ENCODE data around the gene PUS1.
"Not testable (repeated sequence)": the region's sequence is repeated elsewhere in the genome, so short reads cannot be mapped to it uniquely, and the experiment has no call there.

Gene PUS1

GRCh38 chr12:131960590-131961325, 31.7 kb downstream of the PUS1 start:
- not testable (repeated sequence) for DNase-seq (ENCODE audit: low read depth)

GRCh38 chr12:131961328-131961727, 32.3 kb downstream of the PUS1 start:
- not testable (repeated sequence) for DNase-seq (ENCODE audit: low read depth)

DNA sequence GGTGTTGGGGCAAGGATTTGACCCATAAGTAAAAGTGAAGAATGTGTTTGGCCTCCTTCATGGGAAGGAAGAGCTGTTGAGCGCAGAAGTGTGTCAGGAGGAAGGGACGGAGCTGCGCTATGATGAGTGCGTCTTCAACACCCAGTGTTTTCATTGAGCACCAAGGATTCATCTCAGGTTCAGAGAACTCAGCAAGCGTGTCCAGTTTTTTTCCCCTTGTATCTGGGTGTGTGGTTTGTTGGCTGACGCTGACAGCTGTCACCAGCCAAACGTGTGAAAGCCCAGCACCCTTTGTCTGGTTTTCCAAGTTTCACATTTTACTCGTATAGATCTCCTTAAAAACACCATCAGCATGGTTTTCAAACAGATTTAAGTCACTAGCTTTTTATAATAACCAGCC, 33.0 kb downstream of the PUS1 start:
- no peak for DNase-seq (ENCODE audit: low read depth)

DNA sequence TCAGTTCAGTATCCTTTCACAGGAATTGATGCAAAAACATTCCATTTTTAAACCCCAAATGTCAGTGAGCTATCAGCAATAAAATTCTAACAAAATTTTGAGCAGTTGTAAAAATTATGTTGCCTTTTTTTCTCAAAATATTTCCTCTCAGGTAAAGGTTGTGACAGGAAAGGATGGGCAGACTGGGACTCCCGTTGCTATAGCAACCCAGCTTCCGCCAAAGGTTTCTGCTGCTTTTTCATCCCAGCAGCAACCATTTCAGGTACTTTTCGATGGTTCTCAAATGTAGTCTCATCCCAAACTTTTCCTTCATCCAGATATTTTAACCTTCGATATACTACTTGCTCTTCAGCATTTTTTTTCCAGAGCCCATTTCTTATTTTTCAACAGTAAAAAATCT, 34.3 kb downstream of the PUS1 start:
- no peak for DNase-seq (ENCODE audit: low read depth)

- DNase-seq (ENCODE audit: low read depth), result no peak
These were observed 36.0 kb downstream of the PUS1 start for GRCh38 chr12:131965073-131965472.

DNA sequence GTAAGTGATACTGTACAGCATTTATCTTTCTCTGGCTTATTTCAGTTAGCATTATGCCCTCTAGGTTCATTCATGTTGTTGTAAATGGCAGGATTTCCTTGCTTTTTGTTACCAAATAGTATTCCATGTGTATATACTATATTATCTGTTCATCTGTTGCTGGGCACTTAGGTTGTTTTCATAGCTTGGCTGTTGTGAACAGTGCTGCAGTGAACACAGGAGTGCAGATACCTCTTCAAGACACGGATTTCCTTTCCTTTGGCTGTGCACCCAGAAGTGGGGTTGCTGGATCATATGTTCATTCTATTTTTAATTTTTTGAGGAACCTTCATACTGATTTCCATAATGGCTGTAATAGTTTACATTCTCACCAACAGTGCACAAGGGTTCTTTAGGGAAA, 42.1 kb downstream of the PUS1 start:
- DNase-seq (ENCODE audit: low read depth), result no peak

DNA sequence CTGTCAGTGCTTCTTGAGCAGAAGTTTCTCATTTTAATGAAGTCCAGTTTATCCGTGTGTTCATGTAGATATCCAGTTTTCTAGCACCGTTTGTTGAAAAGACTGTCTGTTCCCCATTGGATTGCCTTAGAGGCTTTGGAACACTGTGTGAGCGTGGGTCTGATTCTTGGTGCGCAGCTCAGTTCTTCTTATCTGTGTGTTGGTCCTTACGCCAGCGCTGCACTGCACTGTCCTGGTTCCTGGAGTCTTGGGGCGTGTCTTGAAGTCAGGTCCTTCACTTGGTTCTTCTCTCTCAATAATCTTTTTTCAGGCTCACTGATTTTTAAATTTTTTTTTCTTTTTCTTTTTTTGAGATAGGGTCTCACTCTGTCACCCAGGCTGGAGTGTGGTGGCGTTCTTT, 46.2 kb downstream of the PUS1 start:
- DNase-seq (ENCODE audit: low read depth), result no peak

- no peak for DNase-seq (ENCODE audit: low read depth)
These were observed 50.5 kb downstream of the PUS1 start for GRCh38 chr12:131979606-131980005.

DNA sequence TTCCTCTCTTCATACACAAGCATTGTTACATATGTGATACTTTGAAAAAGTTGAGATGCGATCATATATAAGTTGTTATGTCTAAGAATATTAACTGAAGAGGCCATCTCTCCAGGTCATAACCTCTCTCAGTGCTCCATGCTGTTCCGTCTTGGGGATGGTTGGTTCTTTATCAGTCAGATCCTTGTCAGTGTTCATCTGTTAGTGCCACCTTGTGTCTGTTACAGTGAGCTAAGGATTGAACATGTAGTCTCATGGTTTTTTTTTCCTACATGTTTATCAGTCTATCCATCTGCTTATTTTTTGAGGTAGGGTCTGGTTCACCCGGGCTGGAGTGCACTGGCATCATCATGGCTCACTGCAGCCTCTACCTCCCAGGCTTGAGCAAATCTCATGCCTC, 51.2 kb downstream of the PUS1 start:
- no peak for DNase-seq (ENCODE audit: low read depth)

GRCh38 chr12:131981388-131981787, 52.3 kb downstream of the PUS1 start:
- no peak for DNase-seq (ENCODE audit: low read depth)

DNA sequence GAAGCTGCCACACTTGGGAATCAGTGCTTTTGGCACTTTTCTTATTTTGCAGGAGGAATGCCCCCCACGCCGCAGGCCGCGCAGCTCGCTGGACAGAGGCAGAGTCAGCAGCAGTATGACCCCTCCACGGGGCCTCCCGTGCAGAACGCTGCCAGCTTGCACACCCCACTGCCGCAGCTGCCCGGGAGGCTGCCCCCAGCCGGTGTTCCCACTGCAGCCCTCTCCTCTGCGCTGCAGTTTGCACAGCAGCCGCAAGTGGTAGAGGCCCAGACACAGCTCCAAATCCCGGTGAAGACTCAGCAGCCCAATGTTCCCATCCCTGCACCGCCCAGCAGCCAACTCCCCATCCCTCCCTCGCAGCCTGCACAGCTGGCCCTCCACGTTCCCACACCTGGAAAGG, 53.0 kb downstream of the PUS1 start:
- DNase-seq (ENCODE audit: low read depth), result no peak

GRCh38 chr12:131983026-131983425, 54.0 kb downstream of the PUS1 start:
- no peak for DNase-seq (ENCODE audit: low read depth)

DNA sequence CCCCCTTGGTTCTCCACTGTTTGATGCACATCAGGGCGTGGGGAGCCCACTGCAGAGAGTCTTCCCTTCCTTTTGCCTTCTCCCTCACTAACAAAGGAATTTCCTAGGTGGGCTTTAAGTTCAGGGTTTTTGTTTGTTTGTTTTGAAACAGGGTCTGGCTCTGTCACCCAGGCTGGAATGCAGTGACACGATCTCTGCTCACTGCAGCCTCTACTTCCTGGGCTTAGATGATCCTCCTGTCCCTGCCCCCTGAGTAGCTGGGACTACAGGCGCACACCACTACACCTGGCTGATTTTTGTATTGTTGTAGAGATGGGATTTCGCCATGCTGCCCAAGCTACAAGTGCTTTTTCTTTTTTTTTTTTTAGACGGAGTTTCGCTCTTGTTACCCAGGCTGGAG, 54.5 kb downstream of the PUS1 start:
- no peak for DNase-seq (ENCODE audit: low read depth)

- DNase-seq (ENCODE audit: low read depth), result no peak
These were observed 55.3 kb downstream of the PUS1 start for GRCh38 chr12:131984334-131984733.

DNA sequence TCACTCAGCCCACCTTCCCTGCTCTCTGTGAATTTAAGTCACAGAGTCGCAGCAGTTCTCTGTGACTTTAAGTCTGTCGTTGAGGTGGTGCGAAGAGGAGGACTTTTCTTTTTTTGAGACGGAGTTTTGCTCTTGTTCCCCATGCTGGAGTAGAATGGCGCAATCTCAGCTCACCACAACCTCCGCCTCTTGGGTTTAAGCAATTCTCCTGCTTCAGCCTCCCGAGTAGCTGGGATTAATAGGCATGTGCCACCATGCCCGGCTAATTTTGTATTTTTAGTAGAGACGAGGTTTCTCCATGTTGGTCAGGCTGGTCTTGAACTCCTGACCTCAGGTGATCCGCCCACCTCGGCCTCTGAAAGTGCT, 56.4 kb downstream of the PUS1 start:
- not testable (repeated sequence) for DNase-seq (ENCODE audit: low read depth)

GRCh38 chr12:131986361-131986760, 57.3 kb downstream of the PUS1 start:
- no peak for DNase-seq (ENCODE audit: low read depth)

GRCh38 chr12:131986910-131987309, 57.8 kb downstream of the PUS1 start:
- no peak for DNase-seq (ENCODE audit: low read depth)

DNA sequence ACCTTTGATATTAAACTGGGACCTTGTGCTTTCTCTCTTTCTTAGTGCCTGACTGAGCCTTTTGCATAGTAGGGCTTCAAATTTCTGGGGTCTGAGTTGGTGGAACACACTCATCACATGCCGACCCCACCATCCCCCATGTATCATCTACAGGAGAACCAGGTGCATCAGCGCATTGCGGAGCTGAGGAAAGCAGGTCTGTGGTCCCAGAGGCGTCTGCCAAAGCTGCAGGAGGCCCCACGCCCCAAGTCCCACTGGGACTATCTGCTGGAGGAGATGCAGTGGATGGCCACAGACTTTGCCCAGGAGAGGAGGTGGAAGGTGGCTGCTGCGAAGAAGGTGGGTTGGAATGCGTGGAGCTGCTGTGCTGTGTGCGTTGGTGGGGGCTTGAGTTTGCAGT, 58.5 kb downstream of the PUS1 start:
- DNase-seq (ENCODE audit: low read depth), result no peak

DNA sequence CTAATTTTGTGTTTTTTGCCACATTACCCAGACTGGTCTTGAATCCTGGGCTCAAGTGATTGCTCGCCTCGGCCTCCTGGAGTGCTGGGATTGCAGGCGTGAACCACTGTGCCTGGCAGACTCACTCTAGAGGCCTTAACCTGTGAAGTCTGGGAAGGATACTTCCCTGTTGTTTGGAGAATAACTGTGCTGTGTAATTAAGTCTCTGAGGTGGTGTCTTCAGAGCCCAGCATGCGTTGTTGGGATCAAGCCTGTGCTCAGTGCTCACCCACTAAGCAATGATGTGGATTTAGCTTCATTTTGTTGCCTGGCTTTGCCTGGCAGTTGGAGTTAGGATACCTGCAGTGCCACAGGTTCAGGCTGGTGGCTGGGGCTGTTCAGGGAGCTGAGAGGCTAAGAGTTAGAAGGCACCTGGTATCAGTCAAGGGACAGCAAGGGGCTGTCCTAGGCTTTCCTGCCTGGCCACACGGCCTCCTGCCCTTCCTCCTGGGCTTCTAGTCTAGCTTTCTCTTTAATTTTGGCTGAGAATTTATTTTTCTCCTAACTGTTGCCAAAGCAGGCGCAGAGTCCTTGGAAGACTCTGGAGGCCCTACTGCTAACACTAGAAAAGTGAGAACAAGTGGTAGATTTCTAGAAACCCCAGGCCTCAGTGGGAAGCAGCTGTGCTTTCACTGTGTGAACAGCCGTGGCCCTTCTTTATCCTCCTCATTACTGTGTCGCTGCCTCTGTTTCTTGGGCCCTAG, 59.1 kb downstream of the PUS1 start:
- DNase-seq (ENCODE audit: low read depth), result no peak

- no peak for DNase-seq (ENCODE audit: low read depth)
These were observed 59.9 kb downstream of the PUS1 start for GRCh38 chr12:131989021-131989420.

GRCh38 chr12:131990066-131990979, 61.2 kb downstream of the PUS1 start:
- no peak for DNase-seq (ENCODE audit: low read depth)

GRCh38 chr12:131990980-131991305, 61.9 kb downstream of the PUS1 start:
- no peak for DNase-seq (ENCODE audit: low read depth)

All from CMK (cell line).